NCI-H187 (cell line): ENCODE data around the gene KRTAP3-2.
"Not testable (repeated sequence)": the region's sequence is repeated elsewhere in the genome, so short reads cannot be mapped to it uniquely, and the experiment has no call there.

Experiments
- DNase-seq, 2 experiments: peaks; one replicate each; lab custom pipeline; 2025; lab: John Stamatoyannopoulos, UW

The KRTAP3-2 gene

GRCh38 chr17:40999563-40999962, at the start of gene KRTAP3-2:
Gene KRTAP3-2, minus strand, starts transcription at chr17:40999906. Its CDS starts 53 bp downstream, at chr17:40999853.
- DNase-seq = not testable (repeated sequence)

- DNase-seq = no peak
Measured at GRCh38 chr17:41049110-41049509, 49.4 kb upstream of the KRTAP3-2 start.

GRCh38 chr17:41048441-41048840, 48.7 kb upstream of the KRTAP3-2 start:
- no peak for DNase-seq

- not testable (repeated sequence) for DNase-seq
Measured at GRCh38 chr17:41046735-41047465, 47.2 kb upstream of the KRTAP3-2 start, which contains the start of gene KRTAP2-1. Gene KRTAP2-1, minus strand, starts transcription at chr17:41047316. Its CDS starts 49 bp downstream, at chr17:41047267.

GRCh38 chr17:41042953-41043352, 43.2 kb upstream of the KRTAP3-2 start:
- DNase-seq = no peak

- DNase-seq = not testable (repeated sequence)
Measured at GRCh38 chr17:41040783-41041571, 41.3 kb upstream of the KRTAP3-2 start, which contains the start of gene KRTAP1-1. Gene KRTAP1-1, minus strand, starts transcription at chr17:41041450. Its CDS starts 53 bp downstream, at chr17:41041397.

- no peak for DNase-seq
Measured at GRCh38 chr17:41037853-41038350, 38.2 kb upstream of the KRTAP3-2 start.

GRCh38 chr17:41034346-41034935, 34.7 kb upstream of the KRTAP3-2 start, which contains the start of gene KRTAP1-3:
Gene KRTAP1-3, minus strand, starts transcription at chr17:41034874. Its CDS starts 53 bp downstream, at chr17:41034821.
- DNase-seq = not testable (repeated sequence)

GRCh38 chr17:41029633-41030245, 30.0 kb upstream of the KRTAP3-2 start, which contains the start of gene KRTAP1-4:
Gene KRTAP1-4, minus strand, starts transcription at chr17:41030195. Its CDS starts 117 bp downstream, at chr17:41030078.
- DNase-seq = no peak

- no peak for DNase-seq
Measured at GRCh38 chr17:41026715-41027471, 27.2 kb upstream of the KRTAP3-2 start, which contains the start of gene KRTAP1-5. Gene KRTAP1-5, minus strand, starts transcription at chr17:41027208. Its CDS starts 53 bp downstream, at chr17:41027155.

GRCh38 chr17:41024697-41025096, 25.0 kb upstream of the KRTAP3-2 start:
- no peak for DNase-seq

- no peak for DNase-seq
Measured at GRCh38 chr17:41020336-41020735, 20.6 kb upstream of the KRTAP3-2 start.

- no peak for DNase-seq
Measured at GRCh38 chr17:41019415-41019814, 19.7 kb upstream of the KRTAP3-2 start.

GRCh38 chr17:41018541-41018940, 18.8 kb upstream of the KRTAP3-2 start:
- DNase-seq = no peak

- DNase-seq = no peak
Measured at GRCh38 chr17:41016578-41017215, 17.0 kb upstream of the KRTAP3-2 start.

GRCh38 chr17:41015454-41015853, 15.7 kb upstream of the KRTAP3-2 start:
- DNase-seq = no peak

- no peak for DNase-seq
Measured at GRCh38 chr17:41013606-41014005, 13.9 kb upstream of the KRTAP3-2 start.

- DNase-seq = no peak
Measured at GRCh38 chr17:41013181-41013580, 13.5 kb upstream of the KRTAP3-2 start.

- DNase-seq = no peak
Measured at GRCh38 chr17:41012326-41013120, 12.8 kb upstream of the KRTAP3-2 start.
